HUES6 (cell line): ENCODE measurements around the gene MLYCD.
"Not testable (repeated sequence)": the region's sequence is repeated elsewhere in the genome, so short reads cannot be mapped to it uniquely, and the experiment has no call there.

Experiments
- H3K27ac ChIP-seq: 2 replicates; pipeline ENCODE4 v1.7.0; 2013; ENCODE audit warnings: low read depth, mild to moderate bottlenecking, low read length, inconsistent platforms
- H3K27me3 ChIP-seq: 2 replicates; pipeline ENCODE4 v1.6.1; 2013; ENCODE audit warnings: low read length; ENCODE audit not compliant: control insufficient read depth, insufficient read depth
- H3K36me3 ChIP-seq: 2 replicates; pipeline ENCODE4 v1.6.1; 2013; ENCODE audit warnings: low read length; ENCODE audit not compliant: control insufficient read depth, insufficient read depth
- H3K4me1 ChIP-seq: 2 replicates; pipeline ENCODE4 v1.6.1; 2013; ENCODE audit warnings: low read length; ENCODE audit not compliant: control insufficient read depth, insufficient read depth
- H3K4me3 ChIP-seq: 2 replicates; pipeline ENCODE4 v1.5.1; 2013; ENCODE audit warnings: low read depth, low read length
- H3K9ac ChIP-seq: one replicate; pipeline ENCODE4 v1.6.1; 2013; ENCODE audit warnings: mild to moderate bottlenecking, low read length
- H3K9me3 ChIP-seq: 2 replicates; pipeline ENCODE4 v1.6.1; 2013; ENCODE audit warnings: low read depth, low read length; ENCODE audit not compliant: control insufficient read depth, insufficient read depth

Gene MLYCD

DNA sequence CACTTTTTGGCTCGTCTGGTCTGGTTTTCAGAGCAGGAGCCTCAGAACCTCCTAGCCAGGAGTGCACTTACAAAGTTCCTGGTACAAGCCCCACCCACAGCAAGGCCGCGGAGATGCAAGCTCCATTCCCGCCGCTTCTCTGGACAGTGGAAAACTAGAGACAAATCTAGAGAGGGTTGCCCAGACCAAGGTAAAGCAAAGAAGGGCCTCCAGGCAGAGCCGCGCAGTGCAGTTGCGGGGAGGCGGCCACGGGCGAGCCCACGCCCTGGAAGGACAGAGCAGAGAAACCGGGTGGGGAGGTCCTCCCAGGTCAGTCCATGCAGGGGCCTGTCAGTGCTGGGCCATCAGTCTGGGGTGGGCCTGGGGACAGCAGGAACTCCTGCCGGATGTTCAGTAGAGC lies 43.2 kb downstream of the MLYCD start:
- peaks cover 3% of the 10 kb centered on the region; the same call in 1 of the 2 replicates for H3K27me3 ChIP-seq
- no peaks in the 10 kb centered on the region for H3K36me3 ChIP-seq
- H3K4me3 ChIP-seq = no peak overlapping the region
- H3K9ac ChIP-seq = no peak overlapping the region
- no peak overlapping the region for H3K27ac ChIP-seq
- no peaks in the 10 kb centered on the region for H3K9me3 ChIP-seq
- H3K4me1 ChIP-seq = peaks cover 4% of the 10 kb centered on the region

DNA sequence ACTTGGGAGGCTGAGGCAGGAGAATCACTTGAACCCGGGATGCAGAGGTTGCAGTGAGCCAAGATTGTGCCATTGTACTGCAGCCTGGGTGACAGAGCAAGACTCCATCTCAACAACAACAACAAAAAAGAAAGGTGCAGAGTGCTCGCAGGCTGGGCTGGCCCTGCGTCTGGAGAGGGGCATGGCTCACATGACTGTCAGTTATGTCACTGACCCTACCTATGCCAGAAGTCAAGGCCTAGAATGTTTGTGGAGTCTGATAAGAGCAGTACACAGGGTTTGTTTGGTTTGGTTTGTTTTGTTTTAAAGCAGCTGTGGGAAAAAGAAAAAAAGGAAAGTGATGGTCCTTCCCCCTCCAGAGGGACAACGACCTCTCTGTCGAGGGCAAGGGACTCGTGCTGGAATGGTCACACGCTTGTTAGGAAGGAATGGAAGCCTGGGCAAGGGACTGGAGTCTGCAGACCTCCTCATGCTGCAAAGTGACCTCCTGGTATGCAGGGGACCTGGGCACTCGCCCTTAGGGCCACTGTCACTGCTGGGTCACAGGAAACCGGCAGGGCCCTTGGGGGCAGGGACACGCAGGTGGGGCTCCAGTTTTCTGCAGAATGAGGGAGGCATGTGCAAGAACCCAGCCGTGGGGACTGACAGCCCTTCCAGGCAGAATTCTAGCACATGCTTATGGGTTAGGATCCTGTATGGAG lies 44.0 kb downstream of the MLYCD start:
- Histone ChIP-seq H3K27ac (no peak overlapping the region), H3K9ac (no peak overlapping the region), H3K9me3 (no peaks in the 10 kb centered on the region), H3K27me3 (peaks cover 3% of the 10 kb centered on the region; the same call in 1 of the 2 replicates), H3K36me3 (no peaks in the 10 kb centered on the region), H3K4me1 (peaks cover 4% of the 10 kb centered on the region), H3K4me3 (no peak overlapping the region)

DNA sequence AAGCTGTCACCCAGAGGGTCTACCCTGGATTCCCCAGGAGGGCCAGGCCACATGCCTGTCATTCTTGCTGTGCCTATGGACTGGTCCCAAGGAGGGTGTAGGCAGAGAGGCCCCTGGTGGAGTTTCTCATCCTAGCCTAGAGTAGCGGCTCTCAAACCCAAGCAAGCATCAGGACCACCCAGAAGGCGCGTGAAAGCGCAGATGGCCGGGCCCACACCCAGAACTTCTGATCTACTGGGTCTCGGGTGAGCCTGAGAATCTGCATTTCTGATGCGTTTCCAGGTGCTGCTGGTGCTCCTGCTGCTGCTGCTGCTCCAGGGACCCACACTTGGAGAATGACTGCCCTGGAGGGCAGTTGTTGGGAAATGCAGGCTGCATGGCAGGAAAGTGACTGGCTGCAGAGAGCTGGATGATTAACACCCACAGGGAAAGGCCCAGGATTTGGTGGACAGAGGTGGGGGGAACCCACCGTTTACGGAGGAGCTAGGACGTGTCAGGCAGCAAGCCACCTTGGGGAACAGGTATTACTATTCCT lies 44.7 kb downstream of the MLYCD start:
- Histone ChIP-seq H3K27ac (no peak overlapping the region), H3K27me3 (peaks cover 3% of the 10 kb centered on the region; the same call in 1 of the 2 replicates), H3K4me1 (peaks cover 4% of the 10 kb centered on the region), H3K9me3 (no peaks in the 10 kb centered on the region), H3K36me3 (no peaks in the 10 kb centered on the region), H3K9ac (no peak overlapping the region), H3K4me3 (no peak overlapping the region)

DNA sequence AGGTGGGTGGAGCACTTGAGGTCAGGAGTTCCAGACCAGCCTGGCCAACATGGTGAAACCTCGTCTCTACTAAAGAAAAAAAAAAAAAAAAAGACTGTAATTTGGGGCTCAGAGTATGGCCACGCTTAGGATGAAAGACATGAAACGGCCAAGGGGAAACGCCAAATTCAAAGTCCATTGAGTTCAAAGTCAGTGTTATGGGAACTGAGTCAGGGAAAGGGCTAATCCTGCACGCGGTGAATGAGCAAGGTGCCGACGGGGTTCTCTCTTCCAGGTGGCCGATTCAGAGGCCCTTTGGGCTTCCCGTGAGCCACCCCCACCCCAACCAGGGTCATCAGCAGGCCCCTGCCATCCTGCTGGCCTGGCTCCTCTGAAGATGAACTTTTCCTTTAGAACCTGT lies 46.7 kb downstream of the MLYCD start:
- H3K27me3 ChIP-seq = peaks cover under 1% of the 10 kb centered on the region; the same call in 1 of the 2 replicates
- no peak overlapping the region for H3K27ac ChIP-seq
- H3K9ac ChIP-seq = no peak overlapping the region
- H3K36me3 ChIP-seq = no peaks in the 10 kb centered on the region
- H3K4me1 ChIP-seq = peaks cover under 1% of the 10 kb centered on the region
- peaks cover 3% of the 10 kb centered on the region; the same call in 1 of the 2 replicates for H3K9me3 ChIP-seq
- H3K4me3 ChIP-seq = no peak overlapping the region

DNA sequence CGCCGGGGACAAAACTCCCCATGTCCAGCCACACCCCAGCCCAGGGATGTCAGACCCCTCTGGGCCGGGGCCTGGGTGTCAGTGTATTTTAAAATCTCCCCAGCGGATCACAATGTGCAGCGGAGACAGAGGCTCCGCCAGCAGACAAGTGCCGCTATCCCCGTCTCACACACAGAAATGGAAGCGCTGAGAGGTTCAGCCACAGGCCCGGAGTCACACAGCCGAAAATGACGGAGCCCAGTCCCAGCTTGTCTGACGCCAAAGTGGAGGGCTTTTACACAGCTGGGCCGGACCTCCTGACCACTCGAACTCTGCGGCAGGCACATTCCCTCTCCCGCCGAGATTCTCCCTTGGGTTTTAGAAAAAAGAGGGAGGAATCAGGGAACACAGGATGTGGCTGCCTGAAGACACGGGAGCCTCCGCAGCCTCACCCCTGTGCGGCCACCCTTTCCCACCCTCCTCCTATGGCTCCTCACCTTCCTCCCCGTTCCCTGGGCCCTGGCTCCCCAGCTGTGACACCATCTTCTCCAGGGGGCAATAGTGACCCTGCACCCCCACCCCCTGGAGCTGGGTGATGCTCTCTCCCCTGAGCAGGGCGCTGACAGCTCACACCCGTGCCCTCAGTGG lies 47.4 kb downstream of the MLYCD start:
- Histone ChIP-seq H3K4me3 (no peak overlapping the region), H3K4me1 (no peaks in the 10 kb centered on the region), H3K9me3 (peaks cover 3% of the 10 kb centered on the region; the same call in 1 of the 2 replicates), H3K27me3 (no peaks in the 10 kb centered on the region), H3K36me3 (no peaks in the 10 kb centered on the region), H3K9ac (no peak overlapping the region), H3K27ac (no peak overlapping the region)

DNA sequence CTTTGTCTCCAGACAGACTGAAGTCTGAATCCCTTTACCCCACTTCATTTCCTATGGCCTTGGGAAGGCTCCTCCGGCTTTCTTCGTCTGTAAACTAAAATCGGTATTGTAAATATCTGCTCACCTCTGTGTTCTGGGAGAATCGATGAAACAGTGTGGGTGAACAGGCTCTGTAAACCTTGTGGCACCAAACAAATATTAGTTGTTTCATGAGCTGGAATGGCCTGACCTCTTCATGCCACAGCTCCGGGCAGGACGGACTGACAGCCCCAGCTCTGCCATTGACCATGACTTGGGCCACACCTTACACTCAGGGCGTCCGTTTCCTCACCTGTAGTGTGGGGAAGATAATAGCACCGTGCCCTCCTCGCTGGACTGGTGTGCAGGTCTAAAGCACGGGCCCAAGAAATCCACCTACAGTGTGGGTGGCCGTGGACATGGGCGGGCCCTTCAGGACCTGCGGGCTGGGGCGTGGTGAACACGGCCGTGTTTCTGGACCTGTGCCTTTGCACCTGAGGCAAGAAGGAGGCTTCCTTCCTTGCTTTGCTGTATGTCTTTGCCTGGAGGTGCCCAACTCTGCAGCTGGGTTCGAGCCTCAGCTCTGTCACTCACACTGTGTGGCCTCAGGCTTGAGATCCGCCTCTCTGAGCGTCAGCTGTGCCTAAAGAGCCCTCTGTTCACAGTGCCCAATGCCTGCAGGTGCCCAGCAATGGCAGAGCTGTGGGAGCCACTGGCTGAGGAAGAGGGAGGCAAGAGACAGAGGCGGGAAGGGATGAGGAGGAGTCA lies 48.1 kb downstream of the MLYCD start:
- Histone ChIP-seq H3K4me3 (no peak overlapping the region), H3K4me1 (no peaks in the 10 kb centered on the region), H3K9me3 (peaks cover 3% of the 10 kb centered on the region; the same call in 1 of the 2 replicates), H3K9ac (no peak overlapping the region), H3K36me3 (no peaks in the 10 kb centered on the region), H3K27me3 (no peaks in the 10 kb centered on the region), H3K27ac (no peak overlapping the region)

DNA sequence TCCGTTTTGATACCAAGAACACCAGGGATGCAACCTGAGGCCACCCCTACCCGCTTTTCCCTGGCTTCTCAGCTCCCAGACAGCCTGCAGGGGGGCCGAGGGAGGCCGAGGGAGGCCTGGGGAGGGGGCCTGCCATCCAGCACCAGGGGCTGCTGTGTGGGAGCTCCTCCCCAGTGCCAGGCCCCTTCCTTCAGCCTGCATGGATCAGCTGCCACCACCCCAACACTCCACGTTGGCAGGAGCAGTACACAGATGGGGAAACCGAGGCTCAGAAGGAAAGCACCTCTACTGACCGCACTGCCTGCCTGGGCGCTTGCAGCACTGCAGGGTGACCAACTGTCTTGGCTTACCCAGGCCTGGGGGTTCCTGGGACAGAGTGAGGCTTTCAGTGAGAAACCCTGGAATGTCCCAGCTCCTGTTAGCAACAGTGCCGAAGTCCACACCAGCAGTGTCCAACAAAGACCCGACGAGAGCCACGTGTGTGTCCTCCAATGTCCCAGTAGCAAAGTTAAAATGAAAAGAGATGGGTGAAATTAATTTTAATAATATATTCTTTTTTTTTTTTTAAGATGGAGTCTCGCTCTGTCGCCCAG lies 48.8 kb downstream of the MLYCD start:
- Histone ChIP-seq H3K9ac (no peak overlapping the region), H3K4me3 (no peak overlapping the region), H3K36me3 (no peaks in the 10 kb centered on the region), H3K27ac (no peak overlapping the region), H3K4me1 (no peaks in the 10 kb centered on the region), H3K27me3 (no peaks in the 10 kb centered on the region), H3K9me3 (peaks cover 3% of the 10 kb centered on the region; the same call in 1 of the 2 replicates)

DNA sequence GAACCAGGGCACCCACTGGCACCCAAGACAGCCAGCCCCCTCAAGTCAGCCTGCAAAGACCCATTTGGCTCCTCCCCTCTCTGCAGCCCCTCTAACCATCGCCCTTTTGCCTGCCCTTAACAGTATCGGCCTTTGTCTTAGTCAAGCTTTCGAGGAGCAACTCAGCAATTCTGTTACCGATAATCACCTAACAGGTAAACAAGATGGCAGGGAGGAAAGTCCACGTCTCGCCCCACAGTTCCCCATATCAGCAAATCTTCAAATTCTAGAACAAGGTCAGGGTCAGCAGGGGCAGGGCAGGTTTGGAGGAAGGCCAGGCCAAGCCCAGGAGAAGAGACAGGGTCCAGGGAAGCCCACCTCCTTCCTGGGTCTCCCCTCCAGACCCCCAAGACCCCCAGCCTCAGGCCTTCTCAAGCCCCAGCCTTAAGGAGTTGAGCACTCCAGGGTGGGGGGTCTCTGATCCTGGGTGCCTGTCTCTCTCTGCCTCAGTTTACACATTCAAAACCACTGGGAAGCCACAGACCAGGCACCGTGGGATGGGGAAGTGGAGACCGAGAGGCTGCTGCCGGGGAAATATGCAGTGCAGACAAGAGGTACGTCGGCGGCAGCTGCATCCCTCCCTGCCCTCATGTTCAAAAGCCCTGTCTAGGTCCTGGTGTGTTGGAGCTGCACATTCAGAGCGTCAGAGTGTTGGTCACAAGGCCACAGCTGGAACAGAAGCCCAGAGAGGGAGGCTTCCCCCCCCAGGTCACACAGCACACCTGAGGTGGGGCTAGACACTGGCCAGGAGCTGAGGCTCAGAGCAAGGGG lies 50.2 kb downstream of the MLYCD start:
- Histone ChIP-seq H3K36me3 (no peaks in the 10 kb centered on the region), H3K27ac (no peak overlapping the region), H3K4me1 (peaks cover 4% of the 10 kb centered on the region; the same call in 1 of the 2 replicates), H3K9ac (no peak overlapping the region), H3K27me3 (no peaks in the 10 kb centered on the region; the same call in 1 of the 2 replicates), H3K4me3 (no peak overlapping the region), H3K9me3 (peaks cover 3% of the 10 kb centered on the region; the same call in 1 of the 2 replicates)

DNA sequence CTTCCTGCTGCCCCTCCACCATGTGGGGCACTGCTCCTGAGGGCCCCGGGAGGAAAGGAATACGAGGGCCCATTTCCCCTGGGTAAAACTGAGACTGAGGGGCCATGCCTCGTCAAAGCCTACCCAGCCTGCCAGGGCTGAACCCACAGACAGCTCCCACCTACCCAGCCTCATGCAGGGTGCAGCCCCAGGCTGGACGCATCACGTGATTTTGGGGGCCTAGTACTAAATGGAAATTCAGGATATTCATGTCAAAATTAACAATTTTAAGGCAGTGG lies 50.7 kb downstream of the MLYCD start:
- Histone ChIP-seq H3K4me3 (no peak overlapping the region), H3K9me3 (peaks cover 3% of the 10 kb centered on the region; the same call in 1 of the 2 replicates), H3K9ac (no peak overlapping the region), H3K27ac (no peak overlapping the region), H3K4me1 (peaks cover 9% of the 10 kb centered on the region; the same call in 1 of the 2 replicates), H3K27me3 (peaks cover 3% of the 10 kb centered on the region; the same call in 1 of the 2 replicates), H3K36me3 (no peaks in the 10 kb centered on the region)

DNA sequence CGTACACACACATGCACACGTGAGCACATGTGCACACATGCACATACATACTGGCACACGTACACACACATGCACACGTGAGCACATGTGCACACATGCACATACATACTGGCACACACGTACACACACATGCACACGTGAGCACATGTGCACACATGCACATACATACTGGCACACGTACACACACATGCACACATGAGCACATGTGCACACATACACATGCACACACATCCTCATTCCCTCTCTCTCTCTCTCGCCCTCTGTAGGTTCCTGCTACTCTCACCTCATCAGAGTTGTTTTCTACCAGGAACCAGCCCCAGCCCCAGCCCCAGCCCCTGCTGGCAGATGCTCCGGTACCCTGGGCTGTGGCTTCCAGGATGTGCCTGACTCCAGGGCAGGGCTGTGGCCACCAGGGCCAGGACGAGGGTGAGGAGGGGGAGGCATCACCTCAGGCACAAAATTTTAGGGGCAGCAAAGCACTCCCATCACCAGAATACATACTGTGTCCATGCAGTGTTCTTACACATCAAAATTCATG lies 52.0 kb downstream of the MLYCD start:
- not testable (repeated sequence) for H3K27me3 ChIP-seq, H3K27ac ChIP-seq, H3K4me3 ChIP-seq, H3K9ac ChIP-seq, H3K9me3 ChIP-seq, H3K36me3 ChIP-seq
- peaks cover 11% of the 10 kb centered on the region; the same call in 1 of the 2 replicates for H3K4me1 ChIP-seq
